ENCODE results near the gene TPGS1.
"Not testable (repeated sequence)": the region's sequence is repeated elsewhere in the genome, so short reads cannot be mapped to it uniquely, and the experiment has no call there.

Gene TPGS1

GRCh38 chr19:467554-467953, 39.7 kb upstream of the TPGS1 start:
- Histone ChIP-seq H3K27ac (ENCODE audit: low read depth, low read length) (no peak overlapping the region), H3K36me3 (ENCODE audit: control insufficient read depth, insufficient read depth, low read length) (no peaks in the 10 kb centered on the region), H3K4me3 (ENCODE audit: low read length) (no peak overlapping the region), H3K27me3 (ENCODE audit: control insufficient read depth, insufficient read depth, low read length) (no peaks in the 10 kb centered on the region), H3K4me1 (ENCODE audit: control insufficient read depth, insufficient read depth, low read length) (no peaks in the 10 kb centered on the region), H3K9ac (ENCODE audit: low read length) (no peak overlapping the region)

DNA sequence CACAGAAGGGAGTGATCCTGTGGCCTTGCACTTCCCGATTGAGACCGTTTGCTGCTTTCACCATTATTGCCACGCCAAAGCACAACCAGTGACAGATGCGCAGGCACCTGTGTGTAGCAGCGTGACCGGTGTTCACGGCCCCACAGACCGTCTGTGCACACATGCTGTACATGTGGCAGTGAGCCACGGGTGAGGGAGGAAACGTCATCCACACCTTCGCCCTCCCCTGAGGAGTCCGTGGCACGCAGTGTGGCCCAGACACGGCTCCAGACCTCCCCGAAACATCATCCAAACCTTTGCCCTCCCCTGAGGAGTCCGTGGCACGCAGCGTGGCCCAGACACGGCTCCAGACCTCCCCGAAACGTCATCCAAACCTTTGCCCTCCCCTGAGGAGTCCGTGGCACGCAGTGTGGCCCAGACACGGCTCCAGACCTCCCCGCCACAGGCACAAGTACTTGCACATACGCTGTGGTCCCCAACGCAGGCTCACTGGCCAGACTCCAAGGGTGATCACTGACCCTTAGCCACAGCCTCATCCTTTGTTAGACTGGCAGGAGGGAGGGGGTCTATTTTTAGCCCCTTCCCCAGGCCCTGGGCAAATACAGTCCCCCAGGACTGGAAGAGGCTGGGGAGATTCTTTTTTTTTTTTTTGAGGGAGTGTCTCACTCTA, 38.6 kb upstream of the TPGS1 start:
- no peak overlapping the region for H3K4me3 ChIP-seq (ENCODE audit: low read length)
- H3K36me3 ChIP-seq (ENCODE audit: control insufficient read depth, insufficient read depth, low read length) = no peaks in the 10 kb centered on the region
- H3K4me1 ChIP-seq (ENCODE audit: control insufficient read depth, insufficient read depth, low read length) = no peaks in the 10 kb centered on the region
- no peaks in the 10 kb centered on the region for H3K27me3 ChIP-seq (ENCODE audit: control insufficient read depth, insufficient read depth, low read length)
- no peak overlapping the region for H3K9ac ChIP-seq (ENCODE audit: low read length)
- H3K27ac ChIP-seq (ENCODE audit: low read depth, low read length) = no peak overlapping the region

DNA sequence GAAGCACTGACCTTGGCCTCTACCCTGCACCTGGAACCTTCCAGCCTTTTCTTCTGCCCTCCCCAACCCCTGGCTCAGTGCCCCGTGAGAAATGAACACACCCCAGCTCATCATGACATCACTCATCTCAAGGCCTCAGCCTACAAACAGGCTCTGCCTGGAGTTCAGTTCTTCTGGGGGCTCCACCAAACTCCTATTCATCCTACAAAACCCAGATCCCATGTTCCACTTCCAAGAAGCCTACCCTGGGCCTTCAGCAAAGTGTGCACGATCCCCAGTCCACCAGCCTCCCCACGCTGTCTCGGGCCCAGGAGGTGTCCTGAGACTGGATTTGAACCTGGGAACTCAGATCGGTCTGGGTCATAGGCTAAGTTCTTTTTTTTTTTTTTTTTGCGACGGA, 37.5 kb upstream of the TPGS1 start:
- H3K27ac ChIP-seq (ENCODE audit: low read depth, low read length) = no peak overlapping the region
- H3K9ac ChIP-seq (ENCODE audit: low read length) = no peak overlapping the region
- H3K4me3 ChIP-seq (ENCODE audit: low read length) = no peak overlapping the region
- no peaks in the 10 kb centered on the region for H3K36me3 ChIP-seq (ENCODE audit: control insufficient read depth, insufficient read depth, low read length)
- H3K4me1 ChIP-seq (ENCODE audit: control insufficient read depth, insufficient read depth, low read length) = no peaks in the 10 kb centered on the region
- H3K27me3 ChIP-seq (ENCODE audit: control insufficient read depth, insufficient read depth, low read length) = no peaks in the 10 kb centered on the region

DNA sequence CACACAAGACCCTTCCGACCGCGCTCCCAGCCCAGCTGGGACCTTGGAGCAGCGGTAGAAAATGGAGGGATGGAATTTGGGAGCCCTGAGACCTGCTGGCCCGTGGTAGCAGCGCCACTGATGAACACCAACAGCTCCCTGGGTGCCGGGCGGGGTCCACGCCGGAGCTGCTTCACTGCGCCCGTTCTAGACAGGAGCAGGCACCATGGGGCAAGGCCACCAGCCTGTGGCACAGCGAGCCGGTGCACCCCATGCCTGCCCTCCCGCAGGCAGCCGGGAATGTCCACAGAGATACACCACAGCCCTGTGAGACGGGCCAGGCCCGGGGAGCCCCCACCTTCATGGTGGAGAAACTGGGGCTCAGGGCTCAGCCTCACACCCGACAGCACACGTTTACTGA, 36.6 kb upstream of the TPGS1 start:
- H3K27ac ChIP-seq (ENCODE audit: low read depth, low read length) = no peak overlapping the region
- no peaks in the 10 kb centered on the region for H3K4me1 ChIP-seq (ENCODE audit: control insufficient read depth, insufficient read depth, low read length)
- no peak overlapping the region for H3K4me3 ChIP-seq (ENCODE audit: low read length)
- no peaks in the 10 kb centered on the region for H3K27me3 ChIP-seq (ENCODE audit: control insufficient read depth, insufficient read depth, low read length)
- no peak overlapping the region for H3K9ac ChIP-seq (ENCODE audit: low read length)
- no peaks in the 10 kb centered on the region for H3K36me3 ChIP-seq (ENCODE audit: control insufficient read depth, insufficient read depth, low read length)

- Histone ChIP-seq H3K27ac (ENCODE audit: low read depth, low read length) (no peak overlapping the region), H3K27me3 (ENCODE audit: control insufficient read depth, insufficient read depth, low read length) (no peaks in the 10 kb centered on the region), H3K9ac (ENCODE audit: low read length) (no peak overlapping the region)
Measured at GRCh38 chr19:472005-472858, 35.1 kb upstream of the TPGS1 start.

GRCh38 chr19:474126-475078, 32.9 kb upstream of the TPGS1 start:
- Histone ChIP-seq H3K4me1 (ENCODE audit: control insufficient read depth, insufficient read depth, low read length) (no peaks in the 10 kb centered on the region), H3K4me3 (ENCODE audit: low read length) (no peak overlapping the region), H3K27me3 (ENCODE audit: control insufficient read depth, insufficient read depth, low read length) (no peaks in the 10 kb centered on the region), H3K9ac (ENCODE audit: low read length) (no peak overlapping the region), H3K36me3 (ENCODE audit: control insufficient read depth, insufficient read depth, low read length) (no peaks in the 10 kb centered on the region), H3K27ac (ENCODE audit: low read depth, low read length) (no peak overlapping the region)

More at GRCh38 chr19:472005-472858, 35.1 kb upstream of the TPGS1 start:
- Histone ChIP-seq H3K4me1 (ENCODE audit: control insufficient read depth, insufficient read depth, low read length) (no peaks in the 10 kb centered on the region), H3K36me3 (ENCODE audit: control insufficient read depth, insufficient read depth, low read length) (no peaks in the 10 kb centered on the region), H3K4me3 (ENCODE audit: low read length) (no peak overlapping the region)

DNA sequence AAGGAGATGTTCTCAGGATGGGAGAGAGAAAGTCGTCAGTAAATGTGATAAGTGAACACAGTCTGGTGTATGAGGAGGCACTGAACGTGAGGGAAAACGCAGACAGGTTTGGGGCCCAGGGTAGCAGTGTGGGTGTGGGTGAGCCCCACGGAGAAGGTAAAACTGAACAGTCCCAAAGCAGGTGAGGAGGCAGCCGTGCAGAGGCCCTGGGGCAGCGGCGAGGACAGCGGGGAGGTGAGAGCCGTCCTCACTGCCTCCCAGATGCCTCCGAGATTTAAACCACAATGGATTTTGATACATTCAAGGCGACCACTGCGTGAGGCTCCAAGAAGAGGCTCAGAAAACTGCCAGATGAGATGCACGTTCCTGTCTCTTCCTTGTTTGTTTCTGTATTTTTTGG, 31.9 kb upstream of the TPGS1 start:
- no peaks in the 10 kb centered on the region for H3K4me1 ChIP-seq (ENCODE audit: control insufficient read depth, insufficient read depth, low read length)
- no peaks in the 10 kb centered on the region for H3K36me3 ChIP-seq (ENCODE audit: control insufficient read depth, insufficient read depth, low read length)
- no peak overlapping the region for H3K27ac ChIP-seq (ENCODE audit: low read depth, low read length)
- no peak overlapping the region for H3K4me3 ChIP-seq (ENCODE audit: low read length)
- no peaks in the 10 kb centered on the region for H3K27me3 ChIP-seq (ENCODE audit: control insufficient read depth, insufficient read depth, low read length)
- H3K9ac ChIP-seq (ENCODE audit: low read length) = no peak overlapping the region

- Histone ChIP-seq H3K9ac (ENCODE audit: low read length) (no peak overlapping the region), H3K36me3 (ENCODE audit: control insufficient read depth, insufficient read depth, low read length) (no peaks in the 10 kb centered on the region), H3K27me3 (ENCODE audit: control insufficient read depth, insufficient read depth, low read length) (no peaks in the 10 kb centered on the region), H3K4me1 (ENCODE audit: control insufficient read depth, insufficient read depth, low read length) (no peaks in the 10 kb centered on the region), H3K4me3 (ENCODE audit: low read length) (no peak overlapping the region), H3K27ac (ENCODE audit: low read depth, low read length) (no peak overlapping the region)
Measured at GRCh38 chr19:478236-478903, 28.9 kb upstream of the TPGS1 start.

DNA sequence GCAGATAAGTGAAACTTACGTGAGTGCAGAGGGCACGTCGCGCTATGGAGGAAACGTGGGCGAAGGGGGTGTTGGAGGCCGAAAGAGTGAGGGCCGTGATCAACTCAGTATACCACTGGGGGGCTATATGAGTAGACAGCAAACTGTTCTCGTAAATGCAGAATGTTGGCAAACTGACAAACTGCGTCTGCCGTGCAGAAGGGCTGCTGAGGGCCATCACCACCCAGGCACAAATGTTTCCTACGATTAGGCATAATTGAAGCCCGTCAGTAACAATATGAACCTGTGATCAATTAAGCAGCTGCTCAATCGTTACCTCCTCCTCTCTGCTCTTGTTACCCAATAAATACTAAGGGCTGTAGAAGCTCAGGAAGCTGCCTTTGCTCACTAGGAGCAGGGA, 28.3 kb upstream of the TPGS1 start:
- H3K36me3 ChIP-seq (ENCODE audit: control insufficient read depth, insufficient read depth, low read length) = no peaks in the 10 kb centered on the region
- H3K4me3 ChIP-seq (ENCODE audit: low read length) = no peak overlapping the region
- H3K27ac ChIP-seq (ENCODE audit: low read depth, low read length) = no peak overlapping the region
- H3K9ac ChIP-seq (ENCODE audit: low read length) = no peak overlapping the region
- no peaks in the 10 kb centered on the region for H3K4me1 ChIP-seq (ENCODE audit: control insufficient read depth, insufficient read depth, low read length)
- no peaks in the 10 kb centered on the region for H3K27me3 ChIP-seq (ENCODE audit: control insufficient read depth, insufficient read depth, low read length)

DNA sequence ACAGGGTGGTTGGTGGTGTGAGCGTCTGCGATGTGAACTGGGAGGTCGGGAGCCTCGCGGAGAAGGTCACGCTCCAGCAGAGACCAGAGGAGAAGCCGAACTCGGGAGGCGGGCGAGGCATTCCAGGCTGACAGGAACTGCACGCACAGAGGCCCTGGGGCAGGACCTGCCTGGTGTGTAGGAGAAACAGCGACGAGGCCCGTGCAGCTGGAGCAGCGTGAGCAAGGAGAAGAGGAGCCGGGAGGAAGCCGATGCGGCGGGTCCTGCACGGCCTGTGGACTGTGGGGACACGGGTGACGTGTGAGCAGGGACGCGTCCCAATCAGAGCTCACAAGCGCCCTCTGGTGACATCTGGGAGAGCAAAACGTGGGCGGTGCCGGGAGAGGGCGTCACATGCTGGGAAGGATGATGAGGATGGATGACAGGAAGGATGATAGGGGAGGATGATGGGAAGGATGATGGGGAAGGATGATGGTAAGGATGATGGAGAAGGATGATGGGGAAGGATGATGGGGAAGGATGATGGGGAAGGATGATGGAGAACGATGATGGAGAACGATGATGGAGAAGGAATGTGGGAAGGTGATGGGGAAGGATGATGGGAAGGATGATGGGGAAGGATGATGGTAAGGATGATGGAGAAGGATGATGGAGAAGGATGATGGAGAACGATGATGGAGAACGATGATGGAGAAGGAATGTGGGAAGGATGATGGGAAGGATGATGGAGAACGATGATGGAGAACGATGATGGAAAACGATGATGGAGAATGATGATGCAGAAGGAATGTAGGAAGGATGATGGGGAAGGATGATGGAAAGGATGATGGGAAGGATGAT, 27.1 kb upstream of the TPGS1 start:
- Histone ChIP-seq H3K27ac (ENCODE audit: low read depth, low read length) (no peak overlapping the region), H3K27me3 (ENCODE audit: control insufficient read depth, insufficient read depth, low read length) (no peaks in the 10 kb centered on the region), H3K4me1 (ENCODE audit: control insufficient read depth, insufficient read depth, low read length) (no peaks in the 10 kb centered on the region), H3K4me3 (ENCODE audit: low read length) (peak overlapping the region; percentile 38), H3K9ac (ENCODE audit: low read length) (no peak overlapping the region), H3K36me3 (ENCODE audit: control insufficient read depth, insufficient read depth, low read length) (no peaks in the 10 kb centered on the region)

GRCh38 chr19:481100-481499, 26.2 kb upstream of the TPGS1 start:
- H3K36me3 ChIP-seq (ENCODE audit: control insufficient read depth, insufficient read depth, low read length); H3K9ac ChIP-seq (ENCODE audit: low read length); H3K4me1 ChIP-seq (ENCODE audit: control insufficient read depth, insufficient read depth, low read length); H3K27me3 ChIP-seq (ENCODE audit: control insufficient read depth, insufficient read depth, low read length); H3K4me3 ChIP-seq (ENCODE audit: low read length); H3K27ac ChIP-seq (ENCODE audit: low read depth, low read length): not testable (repeated sequence)
